ENCODE measurements around the gene UBAC1.
A peak's percentile ranks its signal among the peaks of the same experiment; 100 is the strongest.

GRCh38 chr9:135907006-135907430 is 54.2 kb downstream of the UBAC1 start:
- TF ChIP-seq AFF4 (CRISPR knock-in tag; IDR thresholded peaks at IDR 0.05; ENCODE audit: borderline replicate concordance) = no peak
- TF ChIP-seq CTCF (IDR thresholded peaks at IDR 0.05) = no peak
- TF ChIP-seq ATF3 (CRISPR knock-in tag; conservative IDR thresholded peaks at IDR 0.05) = no peak
- TF ChIP-seq TEAD1 (CRISPR knock-in tag; IDR thresholded peaks at IDR 0.05) = no peak
- peak; percentile 74 for TF ChIP-seq FOXP4 (CRISPR knock-in tag; IDR thresholded peaks at IDR 0.05)
- TF ChIP-seq ZNF121 (CRISPR knock-in tag; IDR thresholded peaks at IDR 0.05) = no peak
- TF ChIP-seq IRF1 (CRISPR knock-in tag; IDR thresholded peaks at IDR 0.05) = no peak
- TF ChIP-seq MAX (CRISPR knock-in tag; IDR thresholded peaks at IDR 0.05) = peak; percentile 49; the same call in 1 of the 2 replicates
- TF ChIP-seq NR3C1 (CRISPR knock-in tag; conservative IDR thresholded peaks at IDR 0.05; ENCODE audit: low read depth) = no peak

Measured in WTC11 (cell line).